ENCODE data around the gene RAPGEF5.

The RAPGEF5 gene

GRCh38 chr7:22375359-22376048 lies 18.6 kb upstream of the RAPGEF5 start:
- no peak for DNase-seq

DNA sequence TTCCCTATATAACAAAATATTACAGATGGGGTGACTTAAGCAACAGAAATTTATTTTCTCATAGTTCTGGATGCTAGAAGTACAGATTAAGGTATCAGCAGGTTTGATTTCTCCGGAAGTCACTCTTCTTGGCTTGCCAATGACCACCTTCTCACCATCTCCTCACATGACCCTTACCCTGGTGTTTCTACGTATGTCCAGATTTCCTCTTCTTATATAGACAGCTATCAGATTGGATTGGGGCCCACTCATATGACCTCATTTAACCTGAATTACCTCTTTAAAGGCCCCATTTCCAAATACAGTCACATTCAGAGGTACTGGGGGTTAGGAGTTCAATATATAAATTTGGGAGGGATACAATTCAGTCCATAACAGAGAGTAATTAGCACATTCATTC lies 17.0 kb upstream of the RAPGEF5 start:
- no peak for DNase-seq

DNA sequence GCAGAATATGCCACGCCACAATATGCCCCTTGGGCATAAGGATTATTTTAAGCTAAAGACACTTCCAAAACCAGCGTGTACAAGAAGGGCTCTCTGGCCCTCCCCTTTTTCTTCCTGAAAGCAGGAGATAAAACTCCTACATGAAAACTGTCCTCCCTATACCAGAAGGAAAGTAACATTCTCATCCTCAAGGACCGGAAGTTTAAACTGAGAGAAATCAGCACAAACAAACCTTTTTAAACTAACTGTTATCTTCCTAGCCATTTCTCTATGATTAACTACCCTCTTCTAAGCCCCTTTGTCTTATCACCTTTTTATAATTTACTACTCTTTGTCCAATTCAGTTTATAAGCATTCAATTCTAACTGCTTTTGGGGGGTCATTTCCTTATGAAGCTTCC lies 16.4 kb upstream of the RAPGEF5 start:
- no peak for DNase-seq

DNA sequence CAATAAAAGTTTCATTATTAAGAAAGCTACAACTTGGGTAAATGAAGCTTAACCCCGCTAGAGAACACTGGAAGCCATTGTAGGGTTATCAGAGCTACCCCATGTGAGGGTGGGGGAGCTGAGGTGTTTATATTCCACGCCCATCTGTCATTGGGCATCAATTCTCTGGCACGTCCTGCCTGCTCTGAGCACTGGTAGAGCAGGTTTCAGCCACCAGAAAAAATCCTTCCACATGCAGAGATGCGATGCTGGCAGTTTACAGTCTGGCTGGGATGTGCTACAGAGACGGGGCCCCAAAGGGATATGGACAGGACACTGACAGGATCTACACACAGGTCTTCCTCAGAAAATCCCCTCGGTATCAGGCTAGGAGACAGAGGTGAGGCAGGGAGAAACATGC lies 15.9 kb upstream of the RAPGEF5 start:
- no peak for DNase-seq

DNA sequence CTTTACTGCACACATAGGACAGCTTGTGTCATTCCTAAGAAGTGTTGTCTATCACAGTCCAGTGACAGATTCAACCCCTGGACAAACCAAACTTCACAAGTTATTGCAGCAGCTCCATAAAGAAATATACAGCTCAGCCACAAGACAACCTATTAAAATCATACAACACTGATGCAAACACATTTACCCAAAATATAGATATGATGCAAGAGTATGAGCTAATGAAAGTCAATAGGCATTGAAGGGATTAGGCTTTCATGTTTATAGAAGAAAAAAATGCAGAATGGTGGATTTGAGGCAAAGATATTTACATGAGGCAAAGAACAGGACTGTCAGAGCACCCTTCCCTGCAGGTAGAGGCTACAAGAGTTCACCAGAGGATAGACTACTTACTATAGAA lies 14.9 kb upstream of the RAPGEF5 start:
- no peak for DNase-seq

DNA sequence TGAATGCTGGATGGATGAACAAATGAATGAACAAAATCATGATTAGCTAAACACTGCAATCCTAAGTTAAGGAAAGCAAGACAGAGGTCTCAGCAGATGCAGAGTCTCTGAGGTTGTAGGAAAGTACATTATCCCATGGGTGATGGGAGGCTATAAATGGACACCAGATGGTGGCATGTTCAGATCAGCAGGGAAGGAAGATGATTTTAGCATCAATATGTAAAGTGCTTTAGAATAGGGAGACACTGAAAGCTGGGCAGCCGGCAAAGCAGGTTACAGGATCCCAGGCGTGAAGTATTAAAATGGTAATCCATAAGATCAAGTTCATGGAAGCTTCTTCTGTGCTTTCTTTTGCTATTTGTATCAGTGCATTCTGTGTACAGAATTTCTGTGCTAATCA lies 7.9 kb upstream of the RAPGEF5 start:
- DNase-seq = no peak

DNA sequence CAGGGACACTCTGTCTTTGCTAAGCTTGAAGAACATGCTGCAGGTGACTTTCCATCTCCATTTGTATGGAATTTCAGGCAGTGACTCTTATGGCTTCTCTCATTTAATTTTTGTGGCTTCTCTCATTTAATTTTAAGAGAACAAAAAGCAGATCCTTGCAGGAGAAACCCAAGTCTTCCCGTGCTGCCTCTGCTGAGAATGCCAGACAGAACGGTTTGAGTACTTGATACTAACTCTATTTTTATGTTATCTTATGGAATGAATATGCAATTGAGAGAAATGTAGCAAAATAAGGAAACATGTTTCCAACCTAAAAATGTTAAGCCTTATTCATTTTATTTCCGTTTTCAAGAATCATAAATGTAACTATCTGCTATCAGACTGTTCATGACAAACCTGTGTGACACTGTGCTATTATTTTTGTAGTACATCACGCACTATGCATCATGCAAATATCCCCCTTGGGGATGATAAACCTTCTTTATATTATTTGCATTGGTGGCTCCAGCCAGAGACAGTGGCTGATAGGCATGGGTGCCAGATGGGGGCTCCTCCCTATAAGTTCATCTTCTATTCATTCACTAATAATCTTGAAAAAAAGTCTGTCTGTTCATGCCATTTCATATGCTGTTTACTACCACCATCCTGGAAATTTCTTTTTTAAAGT lies 6.9 kb upstream of the RAPGEF5 start:
- DNase-seq = no peak

DNA sequence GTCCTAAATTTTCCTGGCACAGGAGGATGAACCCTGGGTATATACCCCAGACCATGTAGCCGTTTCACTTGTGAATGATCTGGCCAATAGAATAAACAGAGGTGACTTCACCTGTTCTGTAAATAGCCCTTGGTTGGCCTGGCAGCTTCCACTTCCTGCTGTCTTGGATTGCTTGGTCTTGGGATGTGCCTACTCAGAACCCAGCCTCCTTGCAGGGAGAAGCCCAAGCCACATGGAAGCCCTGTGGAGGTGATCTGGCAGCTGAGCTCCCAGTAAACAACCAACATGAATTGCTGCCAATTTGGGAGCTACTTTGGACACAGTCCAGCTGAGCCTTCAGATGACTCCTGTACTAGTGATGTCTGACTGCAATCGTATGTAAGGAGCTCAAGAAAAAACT lies 4.8 kb upstream of the RAPGEF5 start:
- DNase-seq = no peak

DNA sequence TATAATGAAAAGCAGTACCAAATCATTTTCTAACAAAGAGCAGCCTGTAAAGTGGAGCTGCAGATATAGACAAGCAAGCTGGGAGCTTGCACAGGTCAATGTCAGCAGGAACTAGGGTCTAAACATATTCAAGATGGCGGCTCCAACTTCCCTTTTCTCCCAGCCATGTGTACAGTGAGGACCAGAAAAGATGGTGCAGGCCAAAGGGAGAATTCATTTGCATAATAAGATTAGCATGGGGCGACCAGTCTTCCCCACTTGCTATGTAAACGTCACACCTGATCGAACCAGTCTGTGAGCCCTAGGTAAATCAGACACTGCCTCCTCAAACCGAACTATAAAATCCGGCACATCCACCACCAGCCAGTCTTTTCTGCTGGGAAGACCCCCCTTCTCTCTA lies 4.4 kb upstream of the RAPGEF5 start:
- no peak for DNase-seq

DNA sequence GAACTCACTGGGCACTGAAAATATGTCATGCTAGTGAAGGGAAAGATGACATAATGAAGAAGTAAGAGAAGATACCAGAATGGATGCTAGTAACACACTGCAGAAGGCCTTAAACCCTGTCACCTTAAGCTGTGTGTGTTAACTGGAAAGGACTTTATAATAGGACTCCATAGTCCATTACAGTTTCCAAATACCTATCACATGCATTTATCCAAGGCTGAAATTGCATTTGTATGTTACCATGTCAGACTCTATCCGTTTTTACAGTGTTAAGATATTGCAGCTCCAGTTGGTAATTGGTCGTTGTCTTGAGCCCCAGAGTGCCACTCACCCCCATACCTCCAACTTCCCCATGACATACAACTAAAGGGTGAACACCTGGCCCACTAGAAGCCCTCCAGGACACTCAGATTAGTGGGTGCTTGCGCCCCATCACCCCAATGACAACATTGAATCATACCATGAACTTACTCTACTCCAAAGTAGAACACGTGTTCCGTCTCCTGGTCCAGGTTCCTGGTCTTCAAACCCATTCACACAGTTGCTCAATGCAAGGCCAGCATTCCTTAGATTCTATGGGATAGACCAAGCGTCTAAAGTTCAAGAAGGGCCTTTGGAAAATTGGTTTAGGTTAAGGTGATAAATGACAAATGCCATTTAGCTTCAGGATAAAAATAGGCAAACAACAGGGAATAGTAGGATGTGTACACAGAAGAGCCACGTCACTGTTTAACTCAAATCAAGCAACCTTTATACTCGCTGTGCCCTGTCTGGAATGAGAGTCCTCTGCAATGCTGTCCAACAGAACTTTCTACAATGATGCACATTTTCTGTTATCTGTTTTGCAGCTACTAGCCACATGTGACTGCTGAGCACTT lies 2.1 kb upstream of the RAPGEF5 start:
- no peak for DNase-seq

DNA sequence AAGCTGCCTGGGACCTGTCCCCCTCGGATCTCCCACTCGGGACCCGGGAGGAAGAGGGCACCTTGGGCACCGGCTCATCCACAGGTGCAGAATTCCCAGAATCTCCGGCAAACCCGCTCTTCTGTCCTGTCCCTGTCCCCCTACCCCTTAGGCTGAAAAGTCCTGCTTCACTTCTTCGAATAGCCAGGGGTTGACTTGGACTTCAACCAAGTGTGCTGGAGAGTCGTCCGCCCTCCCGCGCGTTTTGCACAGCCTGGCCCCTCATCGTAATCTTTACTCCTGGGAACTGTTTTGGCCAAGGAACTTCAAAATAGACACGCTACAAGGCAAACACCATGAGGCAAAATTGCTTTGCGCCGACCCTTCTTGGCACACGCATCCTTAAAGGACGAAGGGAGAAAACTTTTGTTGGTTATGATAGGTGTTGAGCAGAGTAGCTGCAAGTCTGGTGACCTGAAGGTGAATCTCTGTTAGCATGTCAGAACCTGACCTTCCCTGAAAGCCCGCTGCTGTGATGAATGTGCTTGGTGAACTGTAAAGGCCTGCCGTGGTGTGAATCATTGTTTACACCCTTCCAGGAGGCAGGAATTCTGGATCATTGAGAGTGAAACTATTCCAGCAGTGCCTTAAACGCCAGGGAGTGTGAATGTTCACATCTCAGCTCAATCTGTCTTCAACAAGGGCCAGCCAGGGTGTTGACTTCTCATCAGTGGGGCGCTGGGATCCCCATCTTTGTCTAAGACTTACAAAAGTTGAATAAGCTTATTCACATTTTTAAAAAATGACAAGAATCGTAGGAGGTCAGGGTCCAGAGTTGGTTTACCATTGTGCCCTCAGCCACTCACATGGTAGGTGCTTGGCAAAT lies 589 bp upstream of the RAPGEF5 start:
- DNase-seq = peak; percentile 20

DNA sequence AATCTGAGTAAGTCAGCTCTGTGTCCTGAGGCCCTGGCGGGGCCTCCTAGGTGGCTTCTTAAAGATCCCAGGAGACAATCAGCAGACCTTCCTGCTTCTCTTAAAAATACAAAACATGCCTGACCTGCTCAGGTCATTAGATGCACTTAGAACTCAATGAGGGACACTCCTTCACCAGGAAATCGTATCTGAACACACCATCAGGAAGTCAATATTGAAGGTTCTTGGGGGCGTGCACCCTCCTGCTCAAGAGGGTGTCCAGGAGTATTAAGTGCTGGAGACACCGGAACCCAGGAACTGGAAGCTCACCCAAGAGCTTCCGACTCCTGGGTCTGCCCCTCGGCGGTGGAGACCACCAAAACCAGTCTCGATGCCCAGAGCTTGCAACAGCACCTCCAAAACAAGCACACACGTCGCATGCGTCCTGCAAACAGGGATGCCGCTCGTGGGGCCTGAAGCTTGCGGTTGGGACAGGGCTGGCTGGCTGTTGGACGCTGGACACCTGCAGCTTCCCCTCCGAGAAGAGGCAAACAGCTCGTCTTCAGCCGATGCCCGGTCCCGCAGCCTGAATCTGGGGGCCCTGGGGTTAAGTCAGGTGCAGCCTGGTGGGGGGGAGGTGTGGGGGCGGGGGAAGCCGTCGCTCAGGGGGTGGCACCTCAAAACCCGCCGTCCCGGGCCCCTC lies 803 bp downstream of the RAPGEF5 start:
- DNase-seq = no peak

GRCh38 chr7:22355620-22356009 lies 1.3 kb downstream of the RAPGEF5 start:
- DNase-seq = no peak

DNA sequence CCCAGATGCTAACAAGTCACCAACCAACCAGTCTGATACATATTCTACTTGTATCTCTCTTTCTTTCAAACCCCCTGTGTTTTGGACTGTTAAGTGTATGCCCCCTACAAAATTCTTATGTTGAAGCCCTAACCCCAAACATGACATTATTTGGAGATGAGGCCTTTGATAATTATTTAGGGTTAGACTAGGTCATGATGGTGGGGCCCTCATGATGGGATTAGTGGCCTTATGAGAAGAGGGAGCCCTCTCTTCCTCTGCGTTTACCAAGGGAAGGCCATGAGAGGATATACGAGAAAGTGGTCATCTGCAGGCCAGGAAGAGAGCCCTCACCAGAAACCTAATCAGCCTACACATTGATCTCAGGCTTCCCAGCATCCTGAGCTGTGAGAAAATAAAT lies 2.5 kb downstream of the RAPGEF5 start:
- no peak for DNase-seq

DNA sequence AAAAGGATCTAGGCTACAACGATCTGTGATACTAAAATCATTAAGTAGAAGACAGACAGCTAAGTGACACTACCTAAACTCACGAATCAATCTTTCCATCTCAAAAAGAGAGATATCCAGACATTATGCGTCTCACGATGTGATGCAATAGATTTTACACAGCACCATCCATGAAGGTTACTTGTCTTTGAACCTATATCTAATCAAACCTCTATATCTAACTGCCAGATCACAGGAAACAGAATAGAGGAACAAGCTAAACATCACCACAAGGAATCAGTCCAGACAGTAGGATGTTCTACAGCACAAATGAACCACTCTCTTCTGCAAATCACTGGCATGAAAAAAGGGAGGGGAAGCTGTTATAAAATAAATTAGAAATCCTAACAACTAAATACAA lies 4.1 kb downstream of the RAPGEF5 start:
- no peak for DNase-seq

- DNase-seq = no peak
Observed at GRCh38 chr7:22351878-22352277, 5.1 kb downstream of the RAPGEF5 start.

- DNase-seq = no peak
Observed at GRCh38 chr7:22351329-22351692, 5.6 kb downstream of the RAPGEF5 start.

DNA sequence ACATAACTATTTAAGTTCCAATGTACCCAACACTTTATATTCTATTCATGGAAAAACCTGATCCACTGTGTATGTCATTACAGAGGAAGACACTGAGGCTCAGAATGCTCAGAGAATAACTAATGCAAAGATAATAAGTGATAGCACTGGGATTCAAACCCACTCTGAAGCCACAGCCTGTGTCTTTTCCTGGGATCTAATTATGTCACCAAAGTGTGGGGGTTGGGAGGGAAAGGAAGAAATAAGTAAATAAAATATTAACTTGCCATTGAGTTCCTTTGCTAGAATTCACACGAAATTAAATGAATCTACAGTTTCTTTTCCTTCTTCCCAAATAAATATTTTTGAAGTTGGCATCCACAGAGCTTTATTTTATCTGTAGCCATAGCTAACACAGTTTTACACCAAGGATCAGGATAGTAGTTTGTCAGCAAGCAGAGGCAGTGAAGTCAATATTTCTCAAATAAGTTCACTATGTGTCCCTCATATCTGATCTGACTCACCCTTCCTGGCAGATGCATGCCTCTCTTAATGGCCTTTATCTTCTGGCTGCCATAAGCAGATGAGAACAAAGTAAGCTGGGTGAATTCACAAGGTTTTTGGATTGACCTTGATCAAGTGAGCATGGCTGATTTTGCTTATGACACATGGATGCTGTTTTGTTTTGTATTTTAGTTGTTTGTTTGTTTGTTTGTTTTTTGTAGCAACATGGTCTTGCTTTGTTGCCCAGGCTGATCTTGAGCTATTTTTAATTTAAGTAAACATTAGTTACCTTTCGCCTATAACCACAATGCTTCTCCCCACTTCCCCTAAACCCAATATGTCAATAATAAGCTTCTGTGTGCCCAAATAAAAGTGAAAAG lies 6.3 kb downstream of the RAPGEF5 start:
- DNase-seq = no peak

GRCh38 chr7:22348379-22348778 lies 8.6 kb downstream of the RAPGEF5 start:
- no peak for DNase-seq

DNA sequence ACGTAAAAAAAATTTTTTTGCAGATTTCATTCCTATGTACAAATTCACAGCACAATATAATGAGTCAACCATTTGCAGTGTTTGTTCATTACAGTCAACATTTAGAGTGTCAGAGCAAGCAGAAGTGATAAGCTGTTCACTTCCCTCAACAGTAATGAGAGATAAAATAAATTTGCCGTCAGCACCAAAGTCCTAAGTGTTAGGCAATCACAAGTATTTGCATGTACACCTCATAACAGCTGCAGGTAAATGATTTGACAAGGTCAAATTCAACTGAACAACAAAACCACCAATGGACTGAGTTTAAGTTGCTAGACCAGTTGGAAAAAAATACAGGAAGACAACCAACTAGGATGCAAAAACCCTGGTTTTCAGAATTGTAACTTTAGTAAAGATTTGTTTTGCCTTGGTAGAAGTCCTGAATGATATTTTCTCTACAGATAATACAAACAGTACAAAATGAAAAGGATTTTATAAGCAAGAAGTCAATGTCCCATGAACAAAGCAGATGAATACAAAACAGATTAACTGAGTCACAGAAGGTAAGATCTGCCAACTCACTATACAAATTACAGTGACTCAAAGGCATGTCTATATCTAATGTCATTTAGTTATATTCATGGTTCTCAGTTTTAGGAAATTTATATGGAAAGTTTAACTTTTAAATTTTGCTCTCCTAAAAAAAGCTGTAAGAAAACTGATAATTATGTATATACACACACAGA lies 10.4 kb downstream of the RAPGEF5 start:
- DNase-seq = no peak

DNA sequence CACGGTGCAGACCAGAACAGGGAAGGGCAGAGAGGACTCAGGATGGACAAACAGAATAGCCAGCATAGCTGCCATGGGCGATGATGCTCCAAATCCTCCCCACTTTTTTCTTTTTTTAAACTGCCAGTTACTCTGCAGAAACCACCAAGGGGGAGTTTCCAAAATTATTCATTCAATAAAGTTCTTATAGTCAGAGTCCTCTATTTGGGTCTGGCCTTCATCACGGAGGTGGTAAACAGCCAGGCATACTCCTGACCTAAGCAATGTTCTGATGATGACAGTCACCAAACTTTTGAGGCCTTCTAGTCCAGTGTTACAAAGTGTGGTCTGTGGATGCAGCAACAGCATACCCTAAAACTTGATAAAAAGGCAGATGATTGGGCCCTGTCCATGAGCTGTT lies 12.3 kb downstream of the RAPGEF5 start:
- no peak for DNase-seq
